Caco-2 (cell line): ENCODE data around the gene PNKD. TPM values are rescaled to one million over a fixed set of nuclear protein-coding genes. Genes with fewer than 3 reads are reported as not detected.

Source experiments
- BruUV-seq: library from RNA; stranded (reverse); fragments of 400-500 nt; replicated peaks from 2 replicates; lab custom pipeline; 2021; lab: Mats Ljungman, UMichigan
- CTCF ChIA-PET: fragments of 300-600 bp; sonication (Branson Sonifier 250); formaldehyde crosslinking; loops from one replicate; lab custom pipeline; 2022; ENCODE audit warnings: antibody characterized with exemption; lab: Charles Lee
- POLR2A ChIA-PET: fragments of 300-600 bp; sonication (Branson Sonifier 250); formaldehyde crosslinking; loops from one replicate; lab custom pipeline; 2022; ENCODE audit warnings: antibody characterized with exemption; lab: Charles Lee
- DNase-seq, 2 experiments: peaks; one replicate each; pipeline versions ENCODE4 v3.0.0 to v3.0.0-alpha.2; 2020 to 2022
- H3K27me3 ChIP-seq: replicated peaks from 2 replicates; pipeline ENCODE4 v1.6.0; 2011; ENCODE audit warnings: low read length; ENCODE audit not compliant: control insufficient read depth, insufficient read depth
- H3K36me3 ChIP-seq: 2 replicates; pipeline ENCODE4 v1.5.1; 2011; ENCODE audit warnings: low read length; ENCODE audit not compliant: control insufficient read depth, insufficient read depth
- H3K4me1 ChIP-seq: fragments of 250-450 bp; sonication (Bioruptor Pico); 2 replicates; pipeline ENCODE4 v1.5.1; 2020; ENCODE audit warnings: mild to moderate bottlenecking
- H3K4me3 ChIP-seq: 2 replicates; pipeline ENCODE4 v1.5.1; 2011; ENCODE audit warnings: low read depth, mild to moderate bottlenecking, control low read depth, low read length
- H3K9me3 ChIP-seq: fragments of 250-450 bp; sonication (Bioruptor Pico); 2 replicates; pipeline ENCODE4 v1.5.1; 2020; ENCODE audit warnings: mild to moderate bottlenecking, moderate library complexity
- H3K27ac Mint-ChIP-seq: one replicate; pipeline ENCODE4 v1.8.0; 2022; ENCODE audit warnings: mixed read lengths; ENCODE audit not compliant: unreplicated experiment
- H3K27me3 Mint-ChIP-seq: one replicate; pipeline ENCODE4 v1.8.0; 2022; ENCODE audit warnings: mixed read lengths; ENCODE audit not compliant: insufficient read depth, unreplicated experiment
- H3K36me3 Mint-ChIP-seq: one replicate; pipeline ENCODE4 v1.8.0; 2022; ENCODE audit warnings: mild to moderate bottlenecking, mixed read lengths; ENCODE audit not compliant: insufficient read depth, unreplicated experiment
- H3K4me1 Mint-ChIP-seq: one replicate; pipeline ENCODE4 v1.8.0; 2022; ENCODE audit warnings: low read depth, mixed read lengths; ENCODE audit not compliant: unreplicated experiment
- H3K4me3 Mint-ChIP-seq: one replicate; pipeline ENCODE4 v1.8.0; 2022; ENCODE audit warnings: mild to moderate bottlenecking, moderate library complexity, mixed read lengths; ENCODE audit not compliant: unreplicated experiment
- H3K9me3 Mint-ChIP-seq: one replicate; pipeline ENCODE4 v1.8.0; 2022; ENCODE audit warnings: mixed read lengths; ENCODE audit not compliant: unreplicated experiment
- CTCF ChIP-seq, 2 experiments: fragments of 200-600 bp in 1 of 2; IDR thresholded peaks; 1 replicate in 1 of 2; 2 replicates in 1 of 2; pipeline versions ENCODE4 v1.5.1 to v1.8.0; 2011 to 2022; ENCODE audit warnings: antibody characterized with exemption in 1 of 2, control low read depth in 1 of 2, inconsistent platforms in 1 of 2, low read depth in 1 of 2, low read length in 1 of 2, mild to moderate bottlenecking in 1 of 2, moderate library complexity in 1 of 2; ENCODE audit not compliant: insufficient read depth in 1 of 2, severe bottlenecking in 1 of 2, unreplicated experiment in 1 of 2
- intact Hi-C: fragments of 100-400 bp; cut with micrococcal nuclease; formaldehyde crosslinking; loops from one replicate; pipeline ENCODE4 v1.10.0; 2022; ENCODE audit not compliant: unreplicated experiment
- total RNA-seq: library from RNA; stranded (reverse); gene quantifications from 2 replicates; pipeline ENCODE4 v1.2.3, GENCODE V29; 2022

The PNKD gene
- total RNA-seq, 1 experiment from 2014 or later, result 39.2 TPM

- no peak for TF ChIP-seq CTCF (IDR thresholded peaks at IDR 0.05; ENCODE audit: insufficient read depth in 1 of 2, low read depth in 1 of 2, low read length in 1 of 2, severe bottlenecking in 1 of 2, unreplicated experiment in 1 of 2)
- Histone ChIP-seq H3K4me1 (peaks cover 88% of the 10 kb centered on the region), H3K9me3 (no peaks in the 10 kb centered on the region), H3K27me3 (no peaks in the 10 kb centered on the region), H3K4me3 (no peak overlapping the region), H3K36me3 (no peaks in the 10 kb centered on the region)
- H3K4me1 Mint-ChIP-seq, result peaks cover 52% of the 10 kb centered on the region
- H3K9me3 Mint-ChIP-seq, result no peaks in the 10 kb centered on the region
- ChIA-PET POLR2A (interaction anchor here (0.5 to 0.6 kb wide), 2 partner anchors 23 to 32 kb away, joined by 3 to 5 read pairs; no protein-coding TSS in a partner anchor), CTCF (interaction anchor here (11.4 kb wide), 1 partner anchor 17 kb away, joined by 121 read pairs; the partner anchor contains the start of genes AAMP and PNKD)
- peaks cover 50% of the 10 kb centered on the region for H3K36me3 Mint-ChIP-seq
- H3K27ac Mint-ChIP-seq, result peak overlapping the region; percentile 100
- peak overlapping the region; percentile 86 for H3K4me3 Mint-ChIP-seq
- H3K27me3 Mint-ChIP-seq, result no peaks in the 10 kb centered on the region
- no TSS peak for BruUV-seq
- DNase-seq, result no peak
- intact Hi-C loops, result loop anchor here (10.0 kb wide), 1 partner anchor 275 kb away; the partner anchor contains the start of genes CNOT9 and USP37
These were observed 19.5 kb downstream of the PNKD start for GRCh38 chr2:218289639-218290315.

GRCh38 chr2:218290316-218291261 is 20.3 kb downstream of the PNKD start:
- no TSS peak for BruUV-seq
- Mint-ChIP-seq H3K9me3 (no peaks in the 10 kb centered on the region), H3K4me3 (peak overlapping the region; percentile 86), H3K4me1 (peaks cover 60% of the 10 kb centered on the region), H3K27me3 (no peaks in the 10 kb centered on the region), H3K36me3 (peaks cover 50% of the 10 kb centered on the region), H3K27ac (peak overlapping the region; percentile 100)
- TF ChIP-seq CTCF (IDR thresholded peaks at IDR 0.05; ENCODE audit: insufficient read depth in 1 of 2, low read depth in 1 of 2, low read length in 1 of 2, severe bottlenecking in 1 of 2, unreplicated experiment in 1 of 2), result no peak
- peak overlapping the region; percentile 97 for H3K4me3 ChIP-seq
- intact Hi-C loops, result loop anchor here (10.0 kb wide), 1 partner anchor 274 kb away; the partner anchor contains the start of genes CNOT9 and USP37
- no peaks in the 10 kb centered on the region for H3K9me3 ChIP-seq
- ChIA-PET CTCF (interaction anchor here (11.4 kb wide), 1 partner anchor 18 kb away, joined by 121 read pairs; the partner anchor contains the start of genes AAMP and PNKD), POLR2A (interaction anchor here (0.5 to 0.6 kb wide), 2 partner anchors 22 to 109 kb away, joined by 4 to 6 read pairs; partner anchors contain the start of gene CTDSP1)
- H3K27me3 ChIP-seq, result no peaks in the 10 kb centered on the region
- no peaks in the 10 kb centered on the region for H3K36me3 ChIP-seq
- peaks cover 88% of the 10 kb centered on the region for H3K4me1 ChIP-seq
- DNase-seq, result no peak
